ENCODE measurements around the gene SNF8.

DNA sequence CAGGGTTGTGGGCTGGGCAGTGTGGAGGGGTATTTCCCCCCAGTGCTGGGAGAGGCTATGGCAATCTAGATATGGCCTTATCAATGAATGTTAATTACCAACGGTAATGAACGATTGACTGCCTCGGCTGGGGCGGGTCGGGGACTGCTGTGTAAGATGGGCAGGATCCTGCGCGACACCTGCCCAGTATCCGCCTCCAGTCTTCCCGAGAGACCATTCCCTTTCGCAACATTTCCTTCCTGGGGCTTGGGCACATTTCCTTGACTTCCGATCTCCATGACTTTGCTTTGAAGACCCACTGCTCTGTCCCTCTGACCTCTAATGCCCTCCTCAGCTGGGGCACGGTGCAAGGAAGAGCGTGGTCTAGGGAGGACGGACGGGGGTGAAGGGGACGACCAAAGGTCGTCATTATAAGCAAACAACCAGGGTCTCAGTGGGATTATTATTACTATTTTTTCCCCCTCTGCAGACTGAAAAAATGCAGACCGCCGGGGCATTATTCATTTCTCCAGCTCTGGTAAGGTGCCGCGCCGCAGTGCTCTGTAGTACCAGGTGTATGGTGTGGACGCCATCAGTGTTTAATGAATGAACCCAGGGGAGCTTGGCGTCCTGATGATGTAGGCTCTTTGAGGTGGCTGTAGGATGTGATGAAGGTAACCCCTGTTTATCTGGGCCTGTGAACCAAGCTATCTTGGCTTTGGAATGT, 51.5 kb downstream of the SNF8 start:
- TF ChIP-seq, protein P1, sequence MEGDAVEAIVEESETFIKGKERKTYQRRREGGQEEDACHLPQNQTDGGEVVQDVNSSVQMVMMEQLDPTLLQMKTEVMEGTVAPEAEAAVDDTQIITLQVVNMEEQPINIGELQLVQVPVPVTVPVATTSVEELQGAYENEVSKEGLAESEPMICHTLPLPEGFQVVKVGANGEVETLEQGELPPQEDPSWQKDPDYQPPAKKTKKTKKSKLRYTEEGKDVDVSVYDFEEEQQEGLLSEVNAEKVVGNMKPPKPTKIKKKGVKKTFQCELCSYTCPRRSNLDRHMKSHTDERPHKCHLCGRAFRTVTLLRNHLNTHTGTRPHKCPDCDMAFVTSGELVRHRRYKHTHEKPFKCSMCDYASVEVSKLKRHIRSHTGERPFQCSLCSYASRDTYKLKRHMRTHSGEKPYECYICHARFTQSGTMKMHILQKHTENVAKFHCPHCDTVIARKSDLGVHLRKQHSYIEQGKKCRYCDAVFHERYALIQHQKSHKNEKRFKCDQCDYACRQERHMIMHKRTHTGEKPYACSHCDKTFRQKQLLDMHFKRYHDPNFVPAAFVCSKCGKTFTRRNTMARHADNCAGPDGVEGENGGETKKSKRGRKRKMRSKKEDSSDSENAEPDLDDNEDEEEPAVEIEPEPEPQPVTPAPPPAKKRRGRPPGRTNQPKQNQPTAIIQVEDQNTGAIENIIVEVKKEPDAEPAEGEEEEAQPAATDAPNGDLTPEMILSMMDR (IDR thresholded peaks at IDR 0.05): peak in 1 of 6 experiments; percentile 5
- no peak for TF ChIP-seq POLR2A (IDR thresholded peaks at IDR 0.05)

All from Peyer's patch (tissue), 4 donors.